Heart left ventricle (tissue), 13 donors: ENCODE measurements around the gene NUP160.

ENCODE experiments used
- POLR2A ChIP-seq, 2 donors: fragments of 450-650 bp; IDR thresholded peaks; one replicate each; pipeline ENCODE4 v1.6.1; 2017; ENCODE audit warnings: antibody characterized with exemption in 2 of 2, mild to moderate bottlenecking in 2 of 2, moderate library complexity in 2 of 2
- TF ChIP-seq, protein P1 (sequence below), 12 donors: fragments of 200-600 bp; sonication (generic) in 4 of 12; IDR thresholded peaks; one replicate each; pipeline versions ENCODE4 v1.5.0 to v1.8.0; 2018 to 2022; ENCODE audit warnings: antibody characterized with exemption in 12 of 12, mild to moderate bottlenecking in 5 of 12
- donor health status: ischemic (EF 13 %, LVEDD 7.1; RV severe dilation, severe dysfunction).
- donor health status: DM: no; HTN: yes; CAD: no.
- donor health status: DM: no; HTN: no; CAD: no.
- donor health status: ischemic (EF 25% LVEDD 6.9; RV normal size, moderate dysfunction).
- donor health status: ischemic (EF 25% LVEDD 5.7; RV mildly dilated, moderate dysfunction).
- donor health status: ischemic (EF 35%, LVEDD 5.7; RV mildly dilated, moderate dysfunction).
- donor health status: nonischemic (EF 11% LVEDD 7.7; RV severe dilation, severe dysfunction).
- donor health status: DM: yes; HTN: yes; CAD: no.
- donor health status: PGD.
- donor health status: ischemic (EF 29% LVEDD 5.4; RV normal size, mild dysfunction).
- donor health status: nonischemic (EF 23%, LVEDD 6.1; RV moderate dilation, normal function).

DNA sequence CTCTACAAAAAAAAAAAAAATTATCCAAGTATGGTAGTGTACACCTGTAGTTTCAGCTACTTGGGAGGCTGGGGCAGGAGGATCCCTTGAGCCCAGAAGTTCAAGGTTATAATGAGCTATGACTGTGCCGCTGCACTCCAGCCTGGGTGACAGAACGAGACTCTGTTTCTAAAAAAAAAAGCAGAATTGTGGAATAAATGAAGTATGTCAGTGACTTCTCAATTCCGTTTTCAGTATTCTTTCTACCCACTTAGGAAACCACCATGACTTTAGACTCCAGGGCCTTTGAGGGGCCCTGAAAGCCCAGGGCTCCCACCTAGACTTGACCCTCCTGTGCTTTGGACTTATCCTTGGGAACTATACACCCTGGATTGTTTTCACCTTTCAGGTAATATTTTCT lies 6.5 kb upstream of the NUP160 start:
- TF ChIP-seq POLR2A (IDR thresholded peaks at IDR 0.05), result no peak
- TF ChIP-seq, protein P1, sequence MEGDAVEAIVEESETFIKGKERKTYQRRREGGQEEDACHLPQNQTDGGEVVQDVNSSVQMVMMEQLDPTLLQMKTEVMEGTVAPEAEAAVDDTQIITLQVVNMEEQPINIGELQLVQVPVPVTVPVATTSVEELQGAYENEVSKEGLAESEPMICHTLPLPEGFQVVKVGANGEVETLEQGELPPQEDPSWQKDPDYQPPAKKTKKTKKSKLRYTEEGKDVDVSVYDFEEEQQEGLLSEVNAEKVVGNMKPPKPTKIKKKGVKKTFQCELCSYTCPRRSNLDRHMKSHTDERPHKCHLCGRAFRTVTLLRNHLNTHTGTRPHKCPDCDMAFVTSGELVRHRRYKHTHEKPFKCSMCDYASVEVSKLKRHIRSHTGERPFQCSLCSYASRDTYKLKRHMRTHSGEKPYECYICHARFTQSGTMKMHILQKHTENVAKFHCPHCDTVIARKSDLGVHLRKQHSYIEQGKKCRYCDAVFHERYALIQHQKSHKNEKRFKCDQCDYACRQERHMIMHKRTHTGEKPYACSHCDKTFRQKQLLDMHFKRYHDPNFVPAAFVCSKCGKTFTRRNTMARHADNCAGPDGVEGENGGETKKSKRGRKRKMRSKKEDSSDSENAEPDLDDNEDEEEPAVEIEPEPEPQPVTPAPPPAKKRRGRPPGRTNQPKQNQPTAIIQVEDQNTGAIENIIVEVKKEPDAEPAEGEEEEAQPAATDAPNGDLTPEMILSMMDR (IDR thresholded peaks at IDR 0.05), result no peak
